Glutamatergic neuron (in vitro differentiated cells): Measurements from ENCODE around the gene DDX51. TPM values are rescaled to one million over a fixed set of nuclear protein-coding genes. Genes with fewer than 3 reads are reported as not detected.
"Not testable (repeated sequence)": the region's sequence is repeated elsewhere in the genome, so short reads cannot be mapped to it uniquely, and the experiment has no call there.

Source experiments
- DNase-seq: peaks from one replicate; pipeline ENCODE4 v3.0.0; 2022
- H3K27ac Mint-ChIP-seq: one replicate; pipeline ENCODE4 v1.8.0; 2020; ENCODE audit warnings: mild to moderate bottlenecking, mixed read lengths, inconsistent platforms; ENCODE audit not compliant: unreplicated experiment
- H3K27me3 Mint-ChIP-seq: one replicate; pipeline ENCODE4 v1.8.0; 2020; ENCODE audit warnings: mild to moderate bottlenecking, moderate library complexity, mixed read lengths, inconsistent platforms; ENCODE audit not compliant: unreplicated experiment
- H3K36me3 Mint-ChIP-seq: one replicate; pipeline ENCODE4 v1.8.0; 2020; ENCODE audit warnings: mild to moderate bottlenecking, mixed read lengths, inconsistent platforms; ENCODE audit not compliant: unreplicated experiment
- H3K4me1 Mint-ChIP-seq: one replicate; pipeline ENCODE4 v1.8.0; 2020; ENCODE audit warnings: mild to moderate bottlenecking, low read depth, mixed read lengths, inconsistent platforms; ENCODE audit not compliant: unreplicated experiment
- H3K4me3 Mint-ChIP-seq: one replicate; pipeline ENCODE4 v1.8.0; 2020; ENCODE audit warnings: mild to moderate bottlenecking, mixed read lengths, inconsistent platforms; ENCODE audit not compliant: unreplicated experiment
- H3K9me3 Mint-ChIP-seq: one replicate; pipeline ENCODE4 v1.8.0; 2020; ENCODE audit warnings: mild to moderate bottlenecking, moderate library complexity, mixed read lengths, inconsistent platforms; ENCODE audit not compliant: unreplicated experiment
- total RNA-seq: library from RNA; stranded (reverse); fragmentation: NEBNext Ultra II Directional; extraction: Animal tissue kit (Norgen Biotek cat#: 25700); gene quantifications from one replicate; pipeline ENCODE4 v1.2.1, GENCODE V29; 2021; ENCODE audit not compliant: unreplicated experiment
- TF ChIP-seq, protein P1 (sequence below): fragments of 200-600 bp; sonication (generic); IDR thresholded peaks from one replicate; pipeline ENCODE4 v1.5.0; 2021; ENCODE audit not compliant: partially characterized antibody, unreplicated experiment

Gene DDX51
- total RNA-seq, 1 donor from 2014 or later: 24.9 TPM

DNA sequence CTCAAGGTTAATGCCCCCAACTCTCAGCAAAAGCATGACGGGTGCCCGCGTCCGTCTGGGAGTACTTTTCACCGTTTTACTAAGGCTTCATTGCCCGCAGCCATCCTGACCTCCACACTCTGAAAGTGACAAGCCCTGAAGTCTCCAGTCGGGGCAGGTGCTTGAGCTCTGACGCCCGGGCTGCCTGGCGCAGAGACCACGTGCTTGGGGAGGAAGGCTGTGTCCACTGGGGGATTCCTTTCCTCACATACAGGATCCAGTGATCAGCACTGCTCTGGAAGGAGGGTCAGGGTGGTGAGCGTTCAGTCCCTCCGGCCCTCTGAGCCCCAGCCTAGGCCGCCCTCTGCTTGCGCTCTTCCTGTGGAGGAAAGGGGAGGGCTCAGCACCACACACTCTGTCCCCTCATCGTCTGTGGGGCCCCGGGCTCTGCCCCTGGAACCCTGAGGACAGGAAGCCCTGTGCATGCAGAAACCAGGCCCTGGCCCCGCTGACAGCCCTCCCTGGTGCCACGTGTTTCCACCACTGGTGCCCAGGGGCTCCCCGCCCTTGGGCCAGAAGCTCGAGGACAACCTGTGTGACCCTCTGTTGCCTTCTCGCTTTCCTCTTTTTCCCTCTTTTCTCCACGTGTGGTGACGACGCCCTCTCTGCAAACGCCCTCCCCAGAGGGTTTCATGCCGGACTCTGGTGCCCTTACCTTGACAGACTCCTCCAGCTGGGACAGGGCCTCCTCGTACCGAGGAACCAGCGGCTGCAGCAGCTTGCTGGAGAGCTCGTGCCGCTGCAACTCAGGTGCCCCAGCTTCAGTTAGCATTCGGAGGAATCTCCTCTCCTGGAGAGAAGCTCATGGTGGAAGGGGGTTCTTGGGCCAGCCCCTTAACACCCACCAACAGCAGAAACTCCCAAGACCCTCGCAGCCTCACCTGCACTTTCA lies 4.9 kb downstream of the DDX51 start:
- peaks cover 2% of the 10 kb centered on the region for H3K4me1 Mint-ChIP-seq
- peaks cover 10% of the 10 kb centered on the region for H3K27me3 Mint-ChIP-seq
- peaks cover 13% of the 10 kb centered on the region for H3K9me3 Mint-ChIP-seq
- H3K4me3 Mint-ChIP-seq: no peak overlapping the region
- no peak for DNase-seq
- peak overlapping the region; percentile 43 for H3K27ac Mint-ChIP-seq
- H3K36me3 Mint-ChIP-seq: no peaks in the 10 kb centered on the region
- TF ChIP-seq, protein P1, sequence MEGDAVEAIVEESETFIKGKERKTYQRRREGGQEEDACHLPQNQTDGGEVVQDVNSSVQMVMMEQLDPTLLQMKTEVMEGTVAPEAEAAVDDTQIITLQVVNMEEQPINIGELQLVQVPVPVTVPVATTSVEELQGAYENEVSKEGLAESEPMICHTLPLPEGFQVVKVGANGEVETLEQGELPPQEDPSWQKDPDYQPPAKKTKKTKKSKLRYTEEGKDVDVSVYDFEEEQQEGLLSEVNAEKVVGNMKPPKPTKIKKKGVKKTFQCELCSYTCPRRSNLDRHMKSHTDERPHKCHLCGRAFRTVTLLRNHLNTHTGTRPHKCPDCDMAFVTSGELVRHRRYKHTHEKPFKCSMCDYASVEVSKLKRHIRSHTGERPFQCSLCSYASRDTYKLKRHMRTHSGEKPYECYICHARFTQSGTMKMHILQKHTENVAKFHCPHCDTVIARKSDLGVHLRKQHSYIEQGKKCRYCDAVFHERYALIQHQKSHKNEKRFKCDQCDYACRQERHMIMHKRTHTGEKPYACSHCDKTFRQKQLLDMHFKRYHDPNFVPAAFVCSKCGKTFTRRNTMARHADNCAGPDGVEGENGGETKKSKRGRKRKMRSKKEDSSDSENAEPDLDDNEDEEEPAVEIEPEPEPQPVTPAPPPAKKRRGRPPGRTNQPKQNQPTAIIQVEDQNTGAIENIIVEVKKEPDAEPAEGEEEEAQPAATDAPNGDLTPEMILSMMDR: no peak

DNA sequence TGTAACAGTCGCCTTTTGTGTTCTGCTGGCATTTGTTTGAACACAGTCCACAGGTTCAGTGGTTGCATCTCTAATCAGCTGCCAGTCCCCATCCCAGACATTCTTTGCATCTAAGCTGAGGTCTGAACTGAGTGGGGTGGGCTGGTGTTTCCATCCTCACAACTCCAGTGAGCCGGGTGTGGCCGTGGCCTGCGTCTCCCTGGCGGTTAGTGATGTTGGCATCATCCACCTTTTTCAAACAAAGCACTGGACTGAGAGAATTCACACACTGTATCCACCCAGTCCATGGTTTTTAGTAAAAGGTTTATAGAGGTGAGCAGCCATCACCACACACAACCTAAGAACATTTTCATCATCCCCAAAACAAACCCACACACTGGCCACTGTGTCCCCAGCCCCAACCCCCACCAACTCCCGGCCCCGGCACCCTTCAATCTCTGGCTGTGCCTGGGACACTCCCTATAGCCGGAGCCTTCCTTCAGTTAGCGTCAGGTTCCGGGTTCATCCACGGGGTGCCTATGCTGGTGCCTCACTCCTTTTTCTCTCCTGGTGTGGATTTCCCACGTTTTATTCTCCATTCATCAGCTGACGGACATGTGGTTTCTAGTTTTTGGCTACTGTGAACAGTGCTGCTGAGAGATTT lies 6.5 kb downstream of the DDX51 start:
- H3K4me3 Mint-ChIP-seq: no peak overlapping the region
- H3K9me3 Mint-ChIP-seq: peaks cover 14% of the 10 kb centered on the region
- peak overlapping the region; percentile 14 for H3K27ac Mint-ChIP-seq
- TF ChIP-seq, protein P1: no peak
- DNase-seq: no peak
- H3K36me3 Mint-ChIP-seq: no peaks in the 10 kb centered on the region
- no peaks in the 10 kb centered on the region for H3K4me1 Mint-ChIP-seq
- peaks cover 7% of the 10 kb centered on the region for H3K27me3 Mint-ChIP-seq

DNA sequence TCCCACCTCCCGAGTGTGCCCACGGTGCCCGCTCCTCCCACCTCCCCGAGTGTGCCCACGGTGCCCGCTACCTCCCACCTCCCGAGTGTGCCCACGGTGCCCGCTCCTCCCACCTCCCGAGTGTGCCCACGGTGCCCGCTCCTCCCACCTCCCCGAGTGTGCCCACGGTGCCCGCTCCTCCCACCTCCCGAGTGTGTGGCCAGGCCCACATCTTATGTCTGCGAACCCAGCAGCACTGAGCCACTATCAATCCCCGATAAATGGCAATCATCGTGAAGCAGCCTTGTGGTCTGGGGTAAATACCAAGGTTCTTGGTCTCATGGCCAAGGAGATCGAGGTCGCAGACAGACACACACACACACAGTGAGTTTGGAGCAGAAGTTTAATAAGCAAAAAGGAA lies 7.9 kb downstream of the DDX51 start:
- not testable (repeated sequence) for H3K4me1 Mint-ChIP-seq, H3K27me3 Mint-ChIP-seq, H3K4me3 Mint-ChIP-seq, H3K36me3 Mint-ChIP-seq, DNase-seq
- Mint-ChIP-seq H3K27ac (peak overlapping the region; percentile 69), H3K9me3 (peaks cover 16% of the 10 kb centered on the region)

DNA sequence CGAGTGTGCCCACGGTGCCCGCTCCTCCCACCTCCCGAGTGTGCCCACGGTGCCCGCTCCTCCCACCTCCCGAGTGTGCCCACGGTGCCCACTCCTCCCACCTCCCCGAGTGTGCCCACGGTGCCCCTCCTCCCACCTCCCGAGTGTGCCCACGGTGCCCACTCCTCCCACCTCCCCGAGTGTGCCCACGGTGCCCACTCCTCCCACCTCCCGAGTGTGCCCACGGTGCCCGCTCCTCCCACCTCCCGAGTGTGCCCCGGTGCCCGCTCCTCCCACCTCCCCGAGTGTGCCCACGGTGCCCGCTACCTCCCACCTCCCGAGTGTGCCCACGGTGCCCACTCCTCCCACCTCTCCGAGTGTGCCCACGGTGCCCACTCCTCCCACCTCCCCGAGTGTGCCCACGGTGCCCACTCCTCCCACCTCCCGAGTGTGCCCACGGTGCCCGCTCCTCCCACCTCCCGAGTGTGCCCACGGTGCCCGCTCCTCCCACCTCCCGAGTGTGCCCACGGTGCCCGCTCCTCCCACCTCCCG lies 9.4 kb downstream of the DDX51 start:
- H3K27ac Mint-ChIP-seq, DNase-seq, H3K4me3 Mint-ChIP-seq, H3K27me3 Mint-ChIP-seq, H3K4me1 Mint-ChIP-seq: not testable (repeated sequence)
- Mint-ChIP-seq H3K9me3 (peaks cover 18% of the 10 kb centered on the region), H3K36me3 (peaks cover 17% of the 10 kb centered on the region)

DNA sequence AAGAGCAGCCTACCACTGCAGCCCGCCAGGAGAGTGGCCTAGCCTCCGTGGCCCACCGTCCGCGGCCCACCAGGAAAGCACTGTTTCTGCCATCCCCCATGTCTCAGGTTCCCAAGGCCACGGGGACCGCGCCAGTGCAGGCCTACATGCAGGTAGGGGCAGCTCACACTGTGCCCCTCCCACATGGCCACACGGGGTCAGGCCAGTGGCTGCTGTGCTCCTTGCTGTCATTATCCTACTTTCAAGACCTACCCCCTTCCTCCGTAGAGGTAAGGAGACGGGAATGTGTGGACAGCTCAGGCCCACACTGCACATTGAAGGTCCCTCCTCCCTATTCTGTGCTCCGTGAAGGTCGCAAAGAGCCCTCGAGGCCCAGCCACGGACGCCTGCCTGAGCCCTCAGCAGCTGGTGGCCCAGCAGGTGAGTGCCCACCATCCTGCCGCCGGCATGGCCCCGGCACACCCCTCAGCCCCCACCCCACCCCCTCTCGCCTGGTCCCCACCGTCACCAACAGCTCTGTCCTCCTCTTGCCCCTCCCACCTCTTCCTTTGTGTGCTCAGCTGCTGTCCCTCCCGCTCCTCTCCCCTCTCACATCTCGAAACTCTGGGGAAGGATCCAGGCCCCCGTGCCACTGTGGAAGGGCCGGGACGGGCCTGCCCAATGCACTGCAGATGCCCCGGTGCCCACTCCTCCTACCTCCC lies 10.0 kb downstream of the DDX51 start:
- Mint-ChIP-seq H3K27ac (no peak overlapping the region), H3K27me3 (peaks cover 7% of the 10 kb centered on the region), H3K4me1 (no peaks in the 10 kb centered on the region), H3K36me3 (peaks cover 20% of the 10 kb centered on the region), H3K9me3 (peaks cover 15% of the 10 kb centered on the region), H3K4me3 (no peak overlapping the region)
- peak; percentile 43 for DNase-seq
- TF ChIP-seq, protein P1: no peak
